Stimulated activated CD8-positive, alpha-beta memory T cell treated with anti-CD3 and anti-CD28 coated beads, Interleukin-2, amount 100 ng/mL, for 1 hour (primary cell): ENCODE results near the gene CTAG1A.
"Not testable (repeated sequence)": the region's sequence is repeated elsewhere in the genome, so short reads cannot be mapped to it uniquely, and the experiment has no call there.

Experiments used
- DNase-seq, 2 donors: peaks; one replicate each; pipeline ENCODE4 v3.0.0-alpha.2; 2020; ENCODE audit warnings: low read depth in 2 of 2

Gene CTAG1A

GRCh38 chrX:154573061-154573460 lies 11.9 kb upstream of the CTAG1A start:
- not testable (repeated sequence) for DNase-seq

GRCh38 chrX:154575076-154575475 lies 9.9 kb upstream of the CTAG1A start:
- not testable (repeated sequence) for DNase-seq

GRCh38 chrX:154582994-154583393 lies 1.9 kb upstream of the CTAG1A start:
- DNase-seq: not testable (repeated sequence)

GRCh38 chrX:154590415-154590814 lies 5.5 kb downstream of the CTAG1A start:
- DNase-seq: not testable (repeated sequence)

DNA sequence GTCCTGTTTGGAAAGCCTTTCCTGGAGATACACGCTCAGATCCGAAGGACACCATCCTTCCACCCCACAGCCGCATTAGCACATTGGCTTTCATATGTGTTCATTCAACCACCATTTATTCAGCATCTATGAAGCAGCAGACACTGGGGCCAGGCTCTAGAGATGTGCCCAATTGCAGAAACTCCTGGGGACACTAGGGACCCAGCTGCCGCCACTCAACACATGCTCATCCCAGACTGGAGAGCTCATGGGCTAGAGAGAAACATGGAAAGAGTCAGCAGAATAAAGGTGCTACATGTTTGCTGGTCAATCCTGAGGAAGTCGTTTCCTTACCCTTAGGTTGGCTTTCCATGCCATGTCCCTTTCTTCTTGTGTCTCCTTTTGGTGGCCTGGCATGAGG lies 7.6 kb downstream of the CTAG1A start:
- DNase-seq: no peak

DNA sequence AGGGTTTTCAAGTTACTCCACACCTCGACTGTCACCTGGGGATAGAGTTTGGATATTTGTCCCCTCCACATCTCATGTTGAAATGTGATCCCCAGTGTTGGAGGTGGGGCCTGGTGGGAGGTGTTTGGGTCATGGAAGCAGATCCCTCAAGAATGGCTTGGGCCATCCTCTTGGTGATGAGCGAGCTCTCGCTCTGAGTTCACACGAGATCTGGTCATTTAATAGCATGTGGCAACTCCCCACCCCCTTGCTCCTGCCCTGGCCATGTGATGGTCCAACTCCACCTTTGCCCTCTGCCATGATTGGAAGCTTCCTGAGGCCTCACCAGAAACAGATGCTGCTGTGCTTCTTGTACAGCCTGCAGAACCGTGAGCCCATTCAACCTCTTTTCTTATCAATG lies 8.3 kb downstream of the CTAG1A start:
- no peak for DNase-seq

DNA sequence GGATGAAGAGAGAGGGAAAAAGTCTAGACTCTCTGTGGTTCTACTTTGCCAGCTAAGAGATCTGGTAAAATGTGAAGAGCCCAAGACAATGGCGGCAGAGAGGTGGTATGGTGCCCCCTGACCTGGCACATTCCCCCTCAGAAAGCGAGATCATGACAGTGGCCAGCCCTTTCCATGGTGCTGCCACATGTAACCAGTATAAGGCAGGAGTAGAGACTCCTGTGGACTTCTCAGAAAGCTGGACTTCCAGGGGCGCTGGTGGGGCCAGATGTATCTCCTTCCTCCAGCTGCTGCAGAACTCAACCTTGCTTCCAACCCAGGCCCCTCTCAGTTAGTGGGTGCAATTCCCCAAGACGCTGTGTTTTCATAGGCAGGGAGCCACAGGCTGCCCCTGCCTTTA lies 9.6 kb downstream of the CTAG1A start:
- DNase-seq: no peak

GRCh38 chrX:154595559-154596249 lies 10.8 kb downstream of the CTAG1A start:
- DNase-seq: no peak

GRCh38 chrX:154596290-154596929 lies 11.5 kb downstream of the CTAG1A start:
- no peak for DNase-seq

- DNase-seq: no peak
These were observed 12.3 kb downstream of the CTAG1A start for GRCh38 chrX:154597221-154597620.

- no peak for DNase-seq
These were observed 13.7 kb downstream of the CTAG1A start for GRCh38 chrX:154598656-154599055.

GRCh38 chrX:154599531-154599930 lies 14.6 kb downstream of the CTAG1A start:
- no peak for DNase-seq

DNA sequence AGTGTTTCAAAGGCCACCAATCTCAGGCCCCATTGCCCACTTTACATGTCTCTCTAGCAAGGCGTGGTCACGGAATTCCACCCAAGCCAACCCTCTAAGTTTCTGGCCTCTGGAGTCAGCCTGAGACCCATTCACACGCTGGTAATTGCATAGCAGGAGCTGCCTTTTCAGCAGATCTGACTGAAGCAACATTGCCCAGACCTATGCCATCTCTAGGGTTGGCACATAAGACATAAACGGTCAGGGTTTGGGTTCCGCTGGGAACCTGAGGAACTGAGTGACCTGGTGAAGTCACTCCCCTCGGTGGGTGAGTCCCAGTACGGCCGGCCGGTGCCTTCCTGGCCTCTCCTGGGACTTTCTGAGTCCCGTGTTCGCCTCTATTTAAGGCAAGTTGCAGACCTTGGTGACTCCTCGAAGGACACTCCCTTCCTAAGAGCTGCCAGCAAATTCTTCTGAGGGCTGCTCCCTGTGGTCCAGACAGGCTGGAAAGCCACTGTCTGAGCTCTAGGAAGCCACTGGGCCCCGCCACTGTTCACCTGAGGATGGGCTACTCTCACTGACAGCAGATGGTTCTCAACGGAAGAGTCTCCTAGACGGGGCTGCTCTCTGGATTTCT lies 15.9 kb downstream of the CTAG1A start:
- DNase-seq: no peak

- no peak for DNase-seq
These were observed 17.3 kb downstream of the CTAG1A start for GRCh38 chrX:154602226-154602625.

DNA sequence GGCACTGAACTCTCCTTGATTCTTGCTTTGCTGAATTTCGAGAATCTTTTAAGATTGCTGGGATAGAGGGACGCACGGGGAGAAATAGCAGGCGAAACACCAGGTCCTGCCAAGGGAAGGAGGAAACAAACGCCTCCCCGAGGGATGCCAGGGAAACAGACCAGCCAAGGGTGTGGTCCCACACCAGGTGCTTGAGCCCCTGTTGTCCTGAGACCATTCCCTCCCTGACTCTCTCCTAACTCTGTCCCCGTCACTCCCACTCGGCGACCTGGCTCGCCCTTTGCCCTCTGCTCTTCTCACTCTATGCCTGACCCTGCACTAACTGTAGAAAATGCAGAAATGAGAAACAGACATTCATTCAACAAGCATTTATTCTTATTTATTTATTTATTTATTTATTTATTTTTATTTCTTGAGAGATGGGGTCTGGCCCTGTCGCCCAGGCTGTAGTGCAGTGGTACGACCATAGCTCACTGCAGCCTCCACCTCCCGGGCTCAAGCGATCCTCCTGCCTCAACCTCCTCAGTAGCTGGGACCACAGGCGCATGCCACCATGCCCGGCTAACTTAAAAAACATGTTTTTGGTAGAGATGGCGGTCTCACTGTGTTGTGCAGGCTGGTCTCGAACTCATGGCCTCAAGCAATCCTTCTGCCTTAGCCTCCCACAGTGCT lies 18.0 kb downstream of the CTAG1A start:
- no peak for DNase-seq

DNA sequence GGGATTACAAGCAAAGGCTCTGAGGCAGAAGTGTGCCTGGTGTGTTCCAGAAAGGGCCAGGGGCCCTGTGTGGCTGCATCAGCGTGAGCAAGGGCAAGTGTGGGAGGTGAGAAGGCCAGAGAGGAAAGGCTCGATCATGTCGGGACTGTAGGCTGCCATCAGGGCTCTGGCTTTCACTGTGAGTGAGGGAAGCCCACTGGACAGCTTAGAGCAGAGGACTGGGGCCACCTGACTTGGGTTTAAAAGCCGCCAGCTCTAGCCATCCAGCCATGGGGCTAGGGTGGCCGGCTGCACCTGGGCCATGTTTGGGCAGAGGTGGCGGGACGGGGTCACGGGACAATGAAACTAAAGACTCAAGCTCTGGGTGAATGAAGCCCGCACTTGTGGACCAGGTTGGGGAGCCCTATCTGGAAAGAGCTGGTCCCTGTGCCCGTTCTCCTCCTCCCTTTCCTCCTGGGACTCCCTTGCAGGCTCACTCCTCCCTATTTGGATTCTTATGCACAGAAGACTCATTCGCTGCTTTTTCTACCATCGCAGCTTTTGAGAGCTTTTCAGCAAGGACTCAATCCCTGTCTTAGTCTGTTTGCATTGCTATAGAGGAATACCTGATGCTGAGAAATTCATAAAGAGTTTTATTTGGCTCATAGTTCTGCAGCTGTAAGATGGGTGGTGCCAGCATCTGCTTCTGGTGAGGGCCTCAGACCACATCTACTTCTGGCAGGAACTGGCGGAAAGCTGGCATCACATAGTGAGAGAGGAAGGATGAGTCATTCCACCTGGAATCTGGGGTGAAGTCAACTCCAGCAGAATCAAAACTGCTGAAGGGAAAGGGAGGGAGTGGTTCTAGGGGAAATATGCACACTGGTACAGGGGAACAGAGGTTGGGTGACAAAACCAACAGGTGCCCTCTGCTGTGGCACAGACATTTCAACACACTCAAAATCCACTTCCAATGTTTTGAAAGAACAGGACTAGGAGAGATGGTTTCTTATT lies 18.8 kb downstream of the CTAG1A start:
- DNase-seq: no peak

DNA sequence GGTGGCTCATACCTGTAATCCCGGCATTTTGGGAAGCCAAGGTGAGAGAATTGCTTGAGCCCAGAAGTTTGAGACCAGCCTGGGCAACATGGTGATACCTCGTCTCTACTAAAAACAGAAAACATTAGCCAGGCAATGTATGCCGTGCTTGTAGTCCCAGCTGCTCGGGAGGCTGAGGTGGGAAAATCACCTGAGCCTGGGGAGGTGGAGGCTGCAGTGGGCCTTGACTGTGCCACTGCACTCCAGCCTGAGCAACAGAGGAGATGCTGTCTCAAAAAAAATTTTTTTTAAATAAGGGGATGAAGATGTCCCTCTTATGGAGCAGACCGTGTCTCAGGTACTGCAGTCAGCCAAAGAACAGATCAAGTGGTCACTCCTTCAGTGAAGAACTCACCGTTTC lies 20.6 kb downstream of the CTAG1A start:
- no peak for DNase-seq

DNA sequence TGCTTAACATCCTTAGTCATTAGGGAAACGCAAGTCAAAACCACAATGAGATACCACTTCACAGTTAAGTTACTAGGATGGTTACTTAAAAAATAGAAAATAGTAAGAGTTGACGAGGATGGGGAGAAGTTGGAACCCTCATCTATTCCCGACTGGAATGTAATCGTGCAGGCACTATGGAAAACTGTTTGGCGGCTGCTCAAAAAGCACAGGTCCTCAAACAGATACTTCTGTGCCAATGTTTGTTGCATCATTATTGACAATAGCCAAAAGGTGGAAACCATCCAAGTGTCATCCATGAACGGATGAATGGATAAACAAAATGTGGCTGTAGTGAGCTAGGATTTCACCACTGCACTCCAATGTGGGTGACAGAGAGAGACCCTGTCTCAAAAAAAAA lies 22.4 kb downstream of the CTAG1A start:
- DNase-seq: no peak

- not testable (repeated sequence) for DNase-seq
These were observed 23.0 kb downstream of the CTAG1A start for GRCh38 chrX:154607976-154608375.

DNA sequence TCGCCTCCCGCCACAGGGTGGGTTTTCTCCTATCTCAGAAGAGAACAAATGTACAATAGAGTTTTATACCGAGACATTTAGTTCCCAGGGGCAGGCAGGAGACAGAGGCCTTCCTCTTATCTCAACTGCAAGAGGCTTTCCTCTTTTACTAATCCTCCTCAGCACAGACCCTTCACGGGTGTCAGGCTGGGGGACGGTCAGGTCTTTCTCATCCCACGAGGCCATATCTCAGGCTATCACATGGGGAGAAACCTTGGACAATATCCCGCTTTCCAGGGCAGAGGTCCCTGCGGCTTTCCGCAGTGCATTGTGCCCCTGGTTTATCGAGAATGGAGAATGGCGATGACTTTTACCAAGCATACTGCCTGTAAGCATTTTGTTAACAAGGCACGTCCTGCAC lies 23.9 kb downstream of the CTAG1A start:
- DNase-seq: not testable (repeated sequence)

DNA sequence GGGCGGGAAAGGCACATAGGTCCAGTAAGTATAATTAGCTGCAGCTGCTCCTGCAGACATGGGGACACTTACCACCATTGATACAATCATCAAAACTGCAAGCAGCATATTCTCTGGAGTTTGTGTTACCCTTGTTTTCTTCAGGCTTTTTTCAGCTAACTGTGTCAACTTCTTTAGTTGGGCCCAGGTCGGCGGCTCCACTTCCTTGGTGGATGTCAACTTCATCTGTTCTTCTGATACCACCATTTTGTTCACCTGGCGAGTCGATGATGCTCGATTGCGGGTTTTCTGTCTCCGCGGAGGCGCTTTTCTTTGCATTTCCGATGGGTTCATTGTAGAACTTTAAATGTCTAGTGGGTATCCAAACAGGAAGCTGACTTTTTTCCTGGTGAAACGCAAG lies 26.2 kb downstream of the CTAG1A start:
- DNase-seq: not testable (repeated sequence)
